Endothelial cell of umbilical vein (primary cell): ENCODE data around the gene ALDOA. TPM values are rescaled to one million over a fixed set of nuclear protein-coding genes. Genes with fewer than 3 reads are reported as not detected.

ENCODE experiments used
- BruUV-seq: library from RNA; stranded (reverse); fragments of 400-500 nt; replicated peaks from 2 replicates; lab custom pipeline; 2021; lab: Mats Ljungman, UMichigan
- CTCF ChIA-PET: fragments of 300-600, 350-600 bp; sonication (Branson Sonifier 250); formaldehyde crosslinking; loops from one replicate; lab custom pipeline; 2021; ENCODE audit warnings: antibody characterized with exemption, inconsistent platforms; lab: Charles Lee
- POLR2A ChIA-PET: fragments of 300-600, 350-600 bp; sonication (Branson Sonifier 250); formaldehyde crosslinking; loops from one replicate; lab custom pipeline; 2021; ENCODE audit warnings: antibody characterized with exemption, inconsistent platforms; lab: Charles Lee
- DNase-seq: peaks from one replicate; pipeline ENCODE4 v3.0.0-alpha.2; 2011; ENCODE audit warnings: low read depth, low spot score
- FAIRE-seq: peaks from 2 replicates; lab custom pipeline; 2011; peaks lifted over from hg19 to GRCh38; lab: Jason Lieb, UNC
- H2AFZ ChIP-seq: 2 replicates; pipeline ENCODE4 v1.6.0; 2012; ENCODE audit warnings: low read depth, low read length, control low read depth, inconsistent platforms
- H3K27ac ChIP-seq: 2 replicates; pipeline ENCODE4 v1.5.1; 2011; ENCODE audit warnings: low read depth, mild to moderate bottlenecking, control low read depth, low read length, moderate library complexity; ENCODE audit not compliant: insufficient read depth
- H3K27me3 ChIP-seq, 2 experiments: 2 replicates each; pipeline versions ENCODE4 v1.6.0 to v1.6.1; 2011; ENCODE audit warnings: low read length in 2 of 2, mixed read lengths in 1 of 2; ENCODE audit not compliant: control insufficient read depth in 2 of 2, insufficient read depth in 2 of 2
- H3K36me3 ChIP-seq, 2 experiments: 2 replicates in 1 of 2; 3 replicates in 1 of 2; pipeline ENCODE4 v1.5.1; 2011; ENCODE audit warnings: low read length in 2 of 2, mild to moderate bottlenecking in 1 of 2, moderate library complexity in 1 of 2; ENCODE audit not compliant: control insufficient read depth in 2 of 2, insufficient read depth in 2 of 2; ENCODE audit errors: extremely low read depth in 1 of 2
- H3K4me1 ChIP-seq: 3 replicates; pipeline ENCODE4 v1.5.1; 2011; ENCODE audit warnings: mild to moderate bottlenecking, low read length; ENCODE audit not compliant: control insufficient read depth, insufficient read depth; ENCODE audit errors: extremely low read depth
- H3K4me2 ChIP-seq: 2 replicates; pipeline ENCODE4 v1.6.1; 2011; ENCODE audit warnings: low read length, control low read depth, mixed read lengths; ENCODE audit not compliant: insufficient read depth
- H3K4me3 ChIP-seq, 3 experiments: fragments of 200-600 bp in 1 of 3; sonication (generic), shearing (Covaris generic) in 1 of 3; replicated peaks in 1 of 3; 2 replicates each; pipeline ENCODE4 v1.5.1; 2011 to 2016; ENCODE audit warnings: control low read depth in 3 of 3, low read length in 3 of 3, mild to moderate bottlenecking in 2 of 3, inconsistent platforms in 1 of 3, low read depth in 1 of 3, moderate library complexity in 1 of 3; ENCODE audit not compliant: insufficient read depth in 1 of 3
- H3K79me2 ChIP-seq: 2 replicates; pipeline ENCODE4 v1.6.0; 2012; ENCODE audit warnings: low read length, inconsistent platforms; ENCODE audit not compliant: control insufficient read depth, insufficient read depth
- H3K9ac ChIP-seq: replicated peaks from 2 replicates; pipeline ENCODE3; 2011; ENCODE audit warnings: low read length, control low read depth; ENCODE audit not compliant: insufficient read depth; ENCODE audit errors: extremely low read depth
- H3K9me1 ChIP-seq: replicated peaks from 3 replicates; pipeline ENCODE4 v1.6.0; 2011; ENCODE audit warnings: mild to moderate bottlenecking, low read length; ENCODE audit not compliant: control insufficient read depth, insufficient read depth; ENCODE audit errors: extremely low read depth
- H3K9me3 ChIP-seq: replicated peaks from 2 replicates; pipeline ENCODE4 v1.5.1; 2012; ENCODE audit warnings: low read length, inconsistent platforms; ENCODE audit not compliant: control insufficient read depth, insufficient read depth
- H4K20me1 ChIP-seq: replicated peaks from 2 replicates; pipeline ENCODE3; 2011; ENCODE audit warnings: mild to moderate bottlenecking, low read length; ENCODE audit not compliant: control insufficient read depth, insufficient read depth; ENCODE audit errors: extremely low read depth
- EZH2 ChIP-seq: IDR thresholded peaks from 2 replicates; pipeline ENCODE4 v1.6.1; 2012; ENCODE audit warnings: borderline replicate concordance, low read depth, mild to moderate bottlenecking, moderate library complexity, low read length, inconsistent platforms; ENCODE audit not compliant: severe bottlenecking
- FOS ChIP-seq: IDR thresholded peaks from 2 replicates; pipeline ENCODE4 v1.6.1; 2011; ENCODE audit warnings: mild to moderate bottlenecking, low read length, moderate library complexity, borderline replicate concordance; ENCODE audit not compliant: insufficient read depth
- GATA2 ChIP-seq: IDR thresholded peaks from 2 replicates; pipeline ENCODE4 v1.7.0; 2011; ENCODE audit warnings: low read depth, mild to moderate bottlenecking, moderate library complexity, mixed read lengths, low read length; ENCODE audit not compliant: insufficient read length, insufficient read depth
- JUN ChIP-seq: IDR thresholded peaks from 2 replicates; pipeline ENCODE4 v1.6.1; 2011; ENCODE audit warnings: borderline replicate concordance, low read depth; ENCODE audit not compliant: insufficient read length, insufficient read depth
- MYC ChIP-seq: IDR thresholded peaks from one replicate; pipeline ENCODE4 v1.6.1; 2011; ENCODE audit warnings: mild to moderate bottlenecking, low read depth, low read length
- POLR2A ChIP-seq: IDR thresholded peaks from 2 replicates; pipeline ENCODE4 v1.6.1; 2012; ENCODE audit warnings: low read depth, mild to moderate bottlenecking, control low read depth, low read length
- POLR2AphosphoS5 ChIP-seq: IDR thresholded peaks from 2 replicates; pipeline ENCODE4 v1.6.1; 2012; ENCODE audit warnings: low read depth, mild to moderate bottlenecking, control low read depth, low read length, moderate library complexity; ENCODE audit not compliant: insufficient read depth
- dilution Hi-C: fragments of 300-500 bp; cut with MboI; formaldehyde crosslinking; loops from one replicate; pipeline ENCODE4 v1.15.0; 2019; ENCODE audit warnings: low sequenced_read_pairs; ENCODE audit not compliant: extremely low pct_ligation_motif_present
- intact Hi-C: fragments of 100-400 bp; cut with micrococcal nuclease; formaldehyde crosslinking; loops from one replicate; pipeline ENCODE4 v1.10.0; 2022
- polyA plus RNA-seq, 4 experiments: library from polyadenylated mRNA; depleted of rRNA in 3 of 4; stranded (reverse) in 3 of 4; unstranded in 1 of 4; fragments of >200 nt; gene quantifications; 2 replicates each; pipeline versions ENCODE4 v1.2.1 to v1.2.3, GENCODE V29; 2011 to 2012; ENCODE audit warnings: missing spikeins in 1 of 4
- total RNA-seq: library from RNA; stranded (reverse); gene quantifications from 2 replicates; pipeline ENCODE4 v1.2.3, GENCODE V29; 2021
- TF ChIP-seq, protein P1 (sequence below), 2 donors: IDR thresholded peaks; 1 replicate in 1 of 2; 2 replicates in 1 of 2; pipeline ENCODE4 v1.5.1; 2011; ENCODE audit warnings: low read length in 2 of 2, mild to moderate bottlenecking in 2 of 2, moderate library complexity in 2 of 2, control low read depth in 1 of 2, inconsistent platforms in 1 of 2, low read depth in 1 of 2; ENCODE audit not compliant: insufficient read depth in 1 of 2; ENCODE audit errors: extremely low read depth in 1 of 2
- TF ChIP-seq, protein P2 (sequence below): IDR thresholded peaks from 2 replicates; pipeline ENCODE4 v1.6.1; 2011; ENCODE audit not compliant: insufficient read depth, insufficient read length

The ALDOA gene
- total and polyA plus RNA-seq, 2 donors (not counting 3 experiments of a cell fraction or from before 2014, with no cell fraction given) = 871 to 1,114 TPM

DNA sequence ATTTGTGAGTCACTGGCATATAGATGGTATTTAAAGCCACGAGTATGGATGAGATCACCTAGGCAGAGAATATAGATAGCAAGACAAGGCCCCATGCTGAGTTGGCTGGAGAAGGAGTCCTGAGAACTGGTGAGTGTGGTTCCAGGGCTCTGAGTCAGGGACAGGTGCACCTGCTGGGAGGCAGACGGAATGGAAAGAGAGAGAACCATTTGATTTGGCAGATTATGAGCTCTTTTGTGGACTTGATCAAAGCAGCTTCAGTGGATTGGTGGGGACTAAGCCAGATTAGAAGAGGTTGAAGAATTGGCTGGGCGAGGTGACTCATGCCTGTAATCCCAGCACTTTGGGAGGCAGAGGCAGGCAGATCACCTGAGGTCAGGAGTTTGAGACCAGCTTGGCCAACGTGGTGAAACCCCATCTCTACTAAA lies 46.8 kb upstream of the ALDOA start:
- Histone ChIP-seq H3K27ac (no peak overlapping the region), H3K9me3 (no peaks in the 10 kb centered on the region), H3K9me1 (no peaks in the 10 kb centered on the region), H3K4me3 (no peak overlapping the region), H3K4me2 (no peak overlapping the region), H3K27me3 (no peaks in the 10 kb centered on the region), H3K9ac (no peak overlapping the region), H4K20me1 (no peaks in the 10 kb centered on the region), H3K4me1 (no peaks in the 10 kb centered on the region), H2AFZ (no peak overlapping the region), H3K79me2 (no peaks in the 10 kb centered on the region), H3K36me3 (no peaks in the 10 kb centered on the region)
- DNase-seq (no peak), FAIRE-seq (no peak)
- ChIA-PET POLR2A (no interaction called here), CTCF (interaction anchor here (1.5 to 3.4 kb wide), 5 partner anchors 13 to 319 kb away, joined by 3 to 17 read pairs (median 6); partner anchors contain the start of genes PAGR1 and TLCD3B)
- dilution Hi-C loops (no loop called here), intact Hi-C loops (no loop called here)
- TF ChIP-seq POLR2A = no peak
- no peak for TF ChIP-seq MYC
- TF ChIP-seq, protein P1, sequence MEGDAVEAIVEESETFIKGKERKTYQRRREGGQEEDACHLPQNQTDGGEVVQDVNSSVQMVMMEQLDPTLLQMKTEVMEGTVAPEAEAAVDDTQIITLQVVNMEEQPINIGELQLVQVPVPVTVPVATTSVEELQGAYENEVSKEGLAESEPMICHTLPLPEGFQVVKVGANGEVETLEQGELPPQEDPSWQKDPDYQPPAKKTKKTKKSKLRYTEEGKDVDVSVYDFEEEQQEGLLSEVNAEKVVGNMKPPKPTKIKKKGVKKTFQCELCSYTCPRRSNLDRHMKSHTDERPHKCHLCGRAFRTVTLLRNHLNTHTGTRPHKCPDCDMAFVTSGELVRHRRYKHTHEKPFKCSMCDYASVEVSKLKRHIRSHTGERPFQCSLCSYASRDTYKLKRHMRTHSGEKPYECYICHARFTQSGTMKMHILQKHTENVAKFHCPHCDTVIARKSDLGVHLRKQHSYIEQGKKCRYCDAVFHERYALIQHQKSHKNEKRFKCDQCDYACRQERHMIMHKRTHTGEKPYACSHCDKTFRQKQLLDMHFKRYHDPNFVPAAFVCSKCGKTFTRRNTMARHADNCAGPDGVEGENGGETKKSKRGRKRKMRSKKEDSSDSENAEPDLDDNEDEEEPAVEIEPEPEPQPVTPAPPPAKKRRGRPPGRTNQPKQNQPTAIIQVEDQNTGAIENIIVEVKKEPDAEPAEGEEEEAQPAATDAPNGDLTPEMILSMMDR (IDR thresholded peaks at IDR 0.05; ENCODE audit: extremely low read depth in 1 of 2, insufficient read depth in 1 of 2, low read depth in 1 of 2, low read length in 2 of 2) = no peak
- TF ChIP-seq, protein P2, sequence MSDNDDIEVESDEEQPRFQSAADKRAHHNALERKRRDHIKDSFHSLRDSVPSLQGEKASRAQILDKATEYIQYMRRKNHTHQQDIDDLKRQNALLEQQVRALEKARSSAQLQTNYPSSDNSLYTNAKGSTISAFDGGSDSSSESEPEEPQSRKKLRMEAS = no peak
- TF ChIP-seq GATA2 = no peak
- TF ChIP-seq FOS = no peak
- no peak for TF ChIP-seq POLR2AphosphoS5
- TF ChIP-seq EZH2 = no peak
- TF ChIP-seq JUN = no peak
- BruUV-seq = no TSS peak
